ENCODE results near the gene ASTL.
A peak's percentile ranks its signal among the peaks of the same experiment; 100 is the strongest.

Gene ASTL

GRCh38 chr2:96148410-96149217 is 10.3 kb upstream of the ASTL start:
- H2AFZ ChIP-seq (ENCODE audit: low read length): no peak overlapping the region
- no peak overlapping the region for H3K4me3 ChIP-seq (ENCODE audit: low read length)
- TF ChIP-seq EZH2phosphoT487 (IDR thresholded peaks at IDR 0.05; ENCODE audit: low read length) (no peak), EZH2 (optimal IDR thresholded peaks at IDR 0.05; ENCODE audit: low read depth, low read length) (no peak)
- TF ChIP-seq, protein P1, sequence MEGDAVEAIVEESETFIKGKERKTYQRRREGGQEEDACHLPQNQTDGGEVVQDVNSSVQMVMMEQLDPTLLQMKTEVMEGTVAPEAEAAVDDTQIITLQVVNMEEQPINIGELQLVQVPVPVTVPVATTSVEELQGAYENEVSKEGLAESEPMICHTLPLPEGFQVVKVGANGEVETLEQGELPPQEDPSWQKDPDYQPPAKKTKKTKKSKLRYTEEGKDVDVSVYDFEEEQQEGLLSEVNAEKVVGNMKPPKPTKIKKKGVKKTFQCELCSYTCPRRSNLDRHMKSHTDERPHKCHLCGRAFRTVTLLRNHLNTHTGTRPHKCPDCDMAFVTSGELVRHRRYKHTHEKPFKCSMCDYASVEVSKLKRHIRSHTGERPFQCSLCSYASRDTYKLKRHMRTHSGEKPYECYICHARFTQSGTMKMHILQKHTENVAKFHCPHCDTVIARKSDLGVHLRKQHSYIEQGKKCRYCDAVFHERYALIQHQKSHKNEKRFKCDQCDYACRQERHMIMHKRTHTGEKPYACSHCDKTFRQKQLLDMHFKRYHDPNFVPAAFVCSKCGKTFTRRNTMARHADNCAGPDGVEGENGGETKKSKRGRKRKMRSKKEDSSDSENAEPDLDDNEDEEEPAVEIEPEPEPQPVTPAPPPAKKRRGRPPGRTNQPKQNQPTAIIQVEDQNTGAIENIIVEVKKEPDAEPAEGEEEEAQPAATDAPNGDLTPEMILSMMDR (IDR thresholded peaks at IDR 0.05; ENCODE audit: low read length): no peak
- H3K27me3 ChIP-seq (replicated peaks; ENCODE audit: insufficient read depth, low read length): no peaks in the 10 kb centered on the region
- no peak overlapping the region for H3K27ac ChIP-seq (ENCODE audit: low read length)
- no peak overlapping the region for H3K9ac ChIP-seq (ENCODE audit: low read length)
- no peaks in the 10 kb centered on the region for H3K9me3 ChIP-seq (replicated peaks; ENCODE audit: insufficient read depth, low read length)
- no peaks in the 10 kb centered on the region for H3K9me2 ChIP-seq (replicated peaks; ENCODE audit: insufficient read depth, low read length)
- no peaks in the 10 kb centered on the region for H3K36me3 ChIP-seq (replicated peaks; ENCODE audit: insufficient read depth, low read length)
- H3K79me2 ChIP-seq (ENCODE audit: low read length): peaks cover 13% of the 10 kb centered on the region
- no peak for DNase-seq
- H4K20me1 ChIP-seq (ENCODE audit: insufficient read depth, low read length): no peaks in the 10 kb centered on the region
- H3K4me2 ChIP-seq (ENCODE audit: low read depth, low read length): no peak overlapping the region
- peaks cover 18% of the 10 kb centered on the region for H3K4me1 ChIP-seq (ENCODE audit: low read length)
- peaks cover 9% of the 10 kb centered on the region for H3F3A ChIP-seq (ENCODE audit: insufficient read depth, low read length)

GRCh38 chr2:96147593-96148201 is 9.4 kb upstream of the ASTL start:
- Histone ChIP-seq H3K27ac (ENCODE audit: low read length) (no peak overlapping the region), H3K27me3 (replicated peaks; ENCODE audit: insufficient read depth, low read length) (no peaks in the 10 kb centered on the region), H3F3A (ENCODE audit: insufficient read depth, low read length) (peaks cover 9% of the 10 kb centered on the region), H3K79me2 (ENCODE audit: low read length) (peaks cover 13% of the 10 kb centered on the region), H3K9ac (ENCODE audit: low read length) (no peak overlapping the region), H3K9me2 (replicated peaks; ENCODE audit: insufficient read depth, low read length) (no peaks in the 10 kb centered on the region), H3K9me3 (replicated peaks; ENCODE audit: insufficient read depth, low read length) (no peaks in the 10 kb centered on the region), H4K20me1 (ENCODE audit: insufficient read depth, low read length) (no peaks in the 10 kb centered on the region), H3K36me3 (replicated peaks; ENCODE audit: insufficient read depth, low read length) (no peaks in the 10 kb centered on the region), H3K4me3 (ENCODE audit: low read length) (no peak overlapping the region), H3K4me1 (ENCODE audit: low read length) (peaks cover 18% of the 10 kb centered on the region), H3K4me2 (ENCODE audit: low read depth, low read length) (no peak overlapping the region), H2AFZ (ENCODE audit: low read length) (no peak overlapping the region)
- DNase-seq: no peak
- TF ChIP-seq, protein P1 (IDR thresholded peaks at IDR 0.05; ENCODE audit: low read length): no peak
- TF ChIP-seq EZH2phosphoT487 (IDR thresholded peaks at IDR 0.05; ENCODE audit: low read length): no peak
- TF ChIP-seq EZH2 (optimal IDR thresholded peaks at IDR 0.05; ENCODE audit: low read depth, low read length): no peak

DNA sequence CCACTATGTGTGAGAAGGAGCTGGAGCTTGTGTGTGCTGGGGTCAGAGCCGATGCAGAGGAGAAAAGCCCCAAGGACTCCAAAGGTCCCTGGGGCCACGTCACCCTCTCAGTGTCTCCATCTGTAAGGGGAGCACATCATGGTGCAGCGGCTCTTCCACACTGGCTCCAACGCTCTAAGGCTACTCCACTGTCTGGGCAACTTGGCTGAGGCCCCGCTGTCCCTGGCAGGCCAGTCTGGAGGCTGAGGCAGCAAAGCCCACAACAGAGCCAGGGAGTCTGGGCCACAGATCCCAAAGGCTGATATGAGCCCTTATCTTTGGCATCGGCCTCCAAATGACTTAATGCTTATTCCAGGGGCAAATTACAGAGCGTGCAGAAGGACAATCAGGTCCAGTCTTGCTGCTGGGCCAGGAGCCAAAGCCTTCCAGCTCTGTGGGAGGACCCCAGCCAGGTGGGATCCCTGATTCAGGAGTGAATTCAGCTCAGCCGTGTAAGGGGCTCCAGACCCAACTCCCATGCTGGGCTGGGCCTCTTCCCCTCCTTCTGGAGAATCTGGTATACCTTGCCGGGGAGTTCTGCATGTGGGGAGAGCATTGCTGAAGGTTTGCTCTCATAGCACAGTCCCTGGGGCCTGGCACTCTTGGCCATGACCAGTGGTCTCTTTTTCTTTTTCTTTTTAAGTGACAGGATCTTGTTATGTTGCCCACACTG is 8.7 kb upstream of the ASTL start:
- peak overlapping the region; percentile 76; the same call in 1 of the 2 replicates for H3K27ac ChIP-seq (ENCODE audit: low read length)
- peaks cover 18% of the 10 kb centered on the region for H3K4me1 ChIP-seq (ENCODE audit: low read length)
- H3K79me2 ChIP-seq (ENCODE audit: low read length): peaks cover 13% of the 10 kb centered on the region
- H2AFZ ChIP-seq (ENCODE audit: low read length): peak overlapping the region; percentile 73
- peak overlapping the region; percentile 88 for H3K4me2 ChIP-seq (ENCODE audit: low read depth, low read length)
- no peaks in the 10 kb centered on the region for H3K27me3 ChIP-seq (replicated peaks; ENCODE audit: insufficient read depth, low read length)
- no peaks in the 10 kb centered on the region for H3K9me3 ChIP-seq (replicated peaks; ENCODE audit: insufficient read depth, low read length)
- H3F3A ChIP-seq (ENCODE audit: insufficient read depth, low read length): peaks cover 9% of the 10 kb centered on the region
- peak overlapping the region; percentile 73; the same call in 1 of the 2 replicates for H3K4me3 ChIP-seq (ENCODE audit: low read length)
- DNase-seq: no peak
- no peak for TF ChIP-seq EZH2phosphoT487 (IDR thresholded peaks at IDR 0.05; ENCODE audit: low read length)
- no peak for TF ChIP-seq EZH2 (optimal IDR thresholded peaks at IDR 0.05; ENCODE audit: low read depth, low read length)
- TF ChIP-seq, protein P1 (IDR thresholded peaks at IDR 0.05; ENCODE audit: low read length): no peak
- H4K20me1 ChIP-seq (ENCODE audit: insufficient read depth, low read length): no peaks in the 10 kb centered on the region
- H3K36me3 ChIP-seq (replicated peaks; ENCODE audit: insufficient read depth, low read length): no peaks in the 10 kb centered on the region
- peak overlapping the region; percentile 53; the same call in 1 of the 2 replicates for H3K9ac ChIP-seq (ENCODE audit: low read length)
- no peaks in the 10 kb centered on the region for H3K9me2 ChIP-seq (replicated peaks; ENCODE audit: insufficient read depth, low read length)
